ENCODE data around the gene THSD7A.

DNA sequence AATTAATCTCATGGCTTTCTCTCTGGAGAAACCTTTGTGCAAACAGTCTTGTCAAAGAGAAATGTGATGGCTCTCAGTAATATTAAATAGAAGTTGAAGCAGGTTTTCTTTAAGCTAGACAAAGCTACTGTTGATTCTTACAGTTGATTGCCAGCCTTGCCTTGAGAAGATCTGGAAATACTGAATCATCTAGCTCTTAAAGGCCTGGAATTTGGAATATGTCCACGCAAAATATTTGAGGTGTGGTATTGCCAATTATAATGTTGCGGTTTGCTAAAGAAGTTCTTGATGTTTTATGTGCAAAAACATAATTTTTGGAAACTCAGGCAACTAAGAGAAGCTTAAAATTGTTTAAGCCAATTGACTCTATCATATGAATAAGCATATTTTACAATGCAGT is 486.4 kb downstream of the THSD7A start:
- TF ChIP-seq EZH2phosphoT487 (IDR thresholded peaks at IDR 0.05): no peak
- no peak for TF ChIP-seq EZH2 (IDR thresholded peaks at IDR 0.05)

Data from neural progenitor cell (in vitro differentiated cells).